CD4-positive, alpha-beta T cell treated with Interleukin-6 for 4 hours (primary cell): ENCODE measurements around the gene ANAPC1.
"Not testable (repeated sequence)": the region's sequence is repeated elsewhere in the genome, so short reads cannot be mapped to it uniquely, and the experiment has no call there.

Experiments
- DNase-seq: peaks from one replicate; pipeline ENCODE4 v3.0.0-alpha.2; 2020; ENCODE audit warnings: mixed read lengths

The ANAPC1 gene

GRCh38 chr2:111729812-111730458, 154.1 kb downstream of the ANAPC1 start:
- not testable (repeated sequence) for DNase-seq

- not testable (repeated sequence) for DNase-seq
Measured at GRCh38 chr2:111727611-111728110, 156.3 kb downstream of the ANAPC1 start.

- DNase-seq: not testable (repeated sequence)
Measured at GRCh38 chr2:111725742-111726141, 158.3 kb downstream of the ANAPC1 start.

- not testable (repeated sequence) for DNase-seq
Measured at GRCh38 chr2:111719610-111720009, 164.4 kb downstream of the ANAPC1 start.
